Activated CD8-positive, alpha-beta memory T cell treated with anti-CD3 and anti-CD28 coated beads, Interleukin-2, amount 50 U/mL, for 1 hour (primary cell): ENCODE results near the gene NUCKS1.
"Not testable (repeated sequence)": the region's sequence is repeated elsewhere in the genome, so short reads cannot be mapped to it uniquely, and the experiment has no call there.

Experiments used
- DNase-seq: peaks from one replicate; pipeline ENCODE4 v3.0.0-alpha.2; 2020; ENCODE audit errors: extremely low read depth

The NUCKS1 gene

GRCh38 chr1:205729945-205730610 is 19.9 kb downstream of the NUCKS1 start:
- no peak for DNase-seq

GRCh38 chr1:205726619-205727125 is 23.3 kb downstream of the NUCKS1 start:
- DNase-seq: no peak

GRCh38 chr1:205725514-205725913 is 24.5 kb downstream of the NUCKS1 start:
- no peak for DNase-seq

DNA sequence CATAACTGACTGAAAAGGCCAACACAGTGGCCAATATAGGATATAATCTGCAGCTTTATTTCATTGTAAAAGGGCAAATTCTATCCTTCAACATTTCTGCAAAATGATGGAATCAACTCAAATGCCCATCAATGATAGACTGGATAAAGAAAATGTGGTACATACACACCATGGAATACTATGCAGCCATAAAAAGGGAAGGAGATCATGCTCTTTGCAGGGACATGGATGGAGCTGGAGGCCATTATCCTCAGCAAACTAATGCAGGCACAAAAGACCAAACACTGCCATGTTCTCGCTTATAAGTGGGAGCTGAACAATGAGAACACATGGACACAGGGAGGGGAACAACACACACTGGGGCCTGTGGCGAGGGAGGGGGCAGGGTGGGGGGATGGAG is 29.2 kb downstream of the NUCKS1 start:
- not testable (repeated sequence) for DNase-seq

DNA sequence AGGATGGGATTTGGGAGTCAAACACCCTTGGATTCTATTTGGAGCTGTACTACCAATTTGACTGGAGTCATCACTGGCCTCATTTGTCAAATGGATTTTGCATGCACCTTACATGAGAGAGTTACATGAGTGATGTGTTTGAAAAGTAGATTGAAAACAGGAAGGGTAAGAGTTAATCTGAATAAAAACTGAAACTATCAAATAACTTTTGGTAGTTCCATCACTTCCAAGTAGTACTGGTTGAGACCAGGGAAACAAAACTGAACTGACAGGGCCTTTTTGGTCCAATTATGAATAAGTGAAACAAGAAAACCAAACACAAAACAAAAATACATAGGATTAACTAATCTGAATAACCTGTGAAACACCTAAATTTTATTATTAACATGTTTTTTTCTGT is 30.2 kb downstream of the NUCKS1 start:
- no peak for DNase-seq

GRCh38 chr1:205719015-205719414 is 31.0 kb downstream of the NUCKS1 start:
- no peak for DNase-seq

DNA sequence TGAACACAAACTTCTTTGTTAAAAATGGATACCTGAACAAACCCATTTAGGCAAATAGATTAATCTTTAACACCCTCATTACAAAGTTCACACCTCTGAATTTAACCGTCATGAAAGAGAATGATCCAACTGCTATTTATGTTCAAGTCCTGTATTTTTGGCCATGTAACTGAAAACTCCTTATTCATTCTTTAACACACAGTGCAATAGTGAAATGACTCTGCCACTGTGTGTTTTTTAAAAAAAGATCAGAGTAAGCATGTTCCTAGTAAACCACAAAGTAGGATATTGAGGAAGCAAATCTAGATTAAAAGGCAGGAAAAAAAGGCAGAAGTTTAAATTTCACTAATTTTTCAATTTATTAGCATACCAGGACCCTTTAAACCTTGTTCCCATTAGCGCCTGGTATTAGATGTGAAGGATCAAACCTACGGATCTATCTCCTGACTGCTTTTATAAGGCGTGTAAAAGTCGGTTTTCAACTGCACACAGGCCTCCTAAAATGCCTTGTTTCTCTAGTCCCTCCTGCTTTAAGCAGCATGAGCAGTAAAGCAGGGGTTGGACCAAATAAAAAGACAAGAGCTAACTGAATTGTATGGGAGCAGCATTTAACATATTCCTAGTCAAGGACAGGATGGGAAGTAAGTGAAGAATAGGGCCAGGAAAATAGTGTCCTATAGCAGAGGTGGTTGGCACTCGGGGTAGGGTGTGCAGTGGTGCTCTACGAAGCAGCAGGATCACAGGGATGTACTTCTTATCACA is 33.4 kb downstream of the NUCKS1 start:
- DNase-seq: no peak

GRCh38 chr1:205715628-205716027 is 34.4 kb downstream of the NUCKS1 start:
- no peak for DNase-seq

- DNase-seq: no peak
Measured at GRCh38 chr1:205714906-205715246, 35.1 kb downstream of the NUCKS1 start.

- no peak for DNase-seq
Measured at GRCh38 chr1:205714190-205714905, 35.6 kb downstream of the NUCKS1 start.

- peak; percentile 55 for DNase-seq
Measured at GRCh38 chr1:205711105-205712048, 38.6 kb downstream of the NUCKS1 start.

DNA sequence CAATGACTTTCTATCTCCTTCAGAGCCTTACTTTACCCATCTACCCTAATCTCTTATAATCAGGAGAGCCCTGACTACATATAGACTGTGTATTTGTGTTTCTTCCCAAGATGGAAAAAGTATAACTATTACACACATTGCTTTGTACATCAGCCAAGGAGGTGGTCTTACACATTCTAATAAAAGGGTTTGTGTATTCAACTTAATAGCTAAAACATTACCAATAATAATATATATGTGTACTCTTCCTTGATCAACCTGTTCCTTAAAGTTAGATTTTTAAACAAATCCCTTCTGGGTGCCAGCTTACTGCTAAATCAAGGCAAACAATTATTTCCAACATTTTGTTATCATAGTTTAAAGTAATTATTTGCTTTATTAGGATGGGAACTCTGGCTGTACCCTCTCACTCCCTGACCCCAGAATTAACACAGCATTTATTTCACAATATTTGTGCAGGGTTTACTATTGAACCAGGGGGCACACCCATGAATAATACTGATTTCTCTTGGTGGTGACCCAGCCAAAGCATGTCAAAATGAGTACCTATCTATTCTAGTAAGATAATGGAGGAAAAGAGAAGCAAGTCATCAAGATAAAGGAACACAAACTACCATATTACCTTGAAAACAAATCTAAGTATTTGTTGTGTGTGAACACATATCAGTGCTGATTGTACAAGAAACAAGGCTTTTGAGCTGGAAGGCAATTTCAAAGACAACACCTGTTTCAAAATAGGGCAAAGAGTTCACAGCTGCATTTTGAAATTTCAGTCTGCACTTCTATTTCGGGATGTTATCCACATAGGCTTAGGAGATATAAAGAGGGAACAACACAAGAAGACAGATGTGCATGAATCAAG is 39.5 kb downstream of the NUCKS1 start:
- DNase-seq: no peak

DNA sequence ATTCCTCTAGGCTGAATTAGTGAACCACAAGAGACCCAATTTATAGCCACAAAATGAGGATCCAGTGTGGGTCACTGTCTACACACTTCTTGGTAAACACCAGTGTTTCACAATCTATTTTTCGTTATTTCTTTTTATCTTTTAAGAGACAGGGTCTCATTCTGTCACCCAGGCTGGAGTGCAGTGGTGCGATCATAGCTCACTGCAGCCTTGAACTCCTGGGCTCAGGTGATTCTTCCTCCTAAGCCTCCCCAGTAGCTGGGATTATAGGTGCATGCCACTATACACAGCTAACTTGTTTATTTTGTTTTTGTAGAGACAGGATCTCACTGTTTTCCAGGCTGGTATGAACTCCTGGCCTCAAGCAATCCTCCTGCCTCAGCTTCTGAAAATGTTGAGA is 40.3 kb downstream of the NUCKS1 start:
- DNase-seq: no peak

DNA sequence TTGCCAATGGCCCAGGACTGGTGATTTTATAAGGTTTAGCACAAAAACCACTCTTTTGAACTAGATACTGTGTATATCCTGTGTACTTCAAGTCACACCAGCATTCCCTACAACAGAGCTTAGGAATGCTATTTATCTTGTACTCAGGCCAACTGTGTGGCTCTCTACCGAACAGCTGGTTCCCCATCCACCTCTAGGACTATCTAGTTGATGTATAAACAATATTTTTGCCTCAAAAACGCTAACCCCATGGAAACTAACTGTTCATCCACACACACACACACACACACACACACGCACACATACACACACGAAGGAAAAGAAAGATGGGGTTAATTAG is 41.0 kb downstream of the NUCKS1 start:
- no peak for DNase-seq

DNA sequence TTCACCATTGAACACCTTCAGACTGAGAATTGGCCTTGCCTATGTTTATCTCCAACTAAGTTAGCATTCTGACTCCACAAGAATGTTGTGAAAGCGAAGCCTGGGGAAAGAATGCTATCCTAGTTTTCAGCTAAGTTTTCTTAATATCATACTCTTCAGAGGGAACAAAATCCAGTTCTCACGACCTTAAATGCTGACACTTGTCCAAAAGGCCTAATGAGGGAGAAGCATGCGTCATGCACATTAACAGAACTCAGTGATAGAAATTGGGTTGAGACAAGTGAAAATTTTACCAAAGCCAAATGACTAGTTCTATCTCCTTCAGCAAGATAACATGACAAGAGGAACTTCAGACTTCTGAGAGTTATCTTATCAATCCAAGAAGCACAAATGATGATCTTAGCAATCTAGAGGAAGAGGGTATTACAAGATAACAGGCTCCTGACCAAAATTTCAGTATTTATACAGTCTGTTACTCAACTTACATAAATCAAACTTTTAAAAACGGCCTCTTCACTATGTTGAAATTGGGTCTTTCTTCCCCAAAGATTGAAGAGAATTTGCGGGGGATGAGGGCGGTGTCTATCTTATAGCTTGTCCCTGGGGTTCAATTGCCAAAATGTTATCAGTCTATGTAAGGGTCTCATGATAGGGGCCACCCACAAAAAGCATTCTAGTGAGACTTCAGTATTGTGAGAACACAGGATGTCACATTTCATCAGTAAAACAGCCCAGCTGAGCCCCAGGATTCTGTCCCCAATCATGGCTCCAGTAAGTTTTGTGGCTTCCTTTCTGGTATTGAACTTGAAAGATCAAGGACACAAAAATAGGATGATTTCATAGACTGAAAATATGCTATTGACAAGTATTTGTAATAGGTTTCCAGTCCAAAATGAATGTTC is 43.1 kb downstream of the NUCKS1 start:
- DNase-seq: no peak

DNA sequence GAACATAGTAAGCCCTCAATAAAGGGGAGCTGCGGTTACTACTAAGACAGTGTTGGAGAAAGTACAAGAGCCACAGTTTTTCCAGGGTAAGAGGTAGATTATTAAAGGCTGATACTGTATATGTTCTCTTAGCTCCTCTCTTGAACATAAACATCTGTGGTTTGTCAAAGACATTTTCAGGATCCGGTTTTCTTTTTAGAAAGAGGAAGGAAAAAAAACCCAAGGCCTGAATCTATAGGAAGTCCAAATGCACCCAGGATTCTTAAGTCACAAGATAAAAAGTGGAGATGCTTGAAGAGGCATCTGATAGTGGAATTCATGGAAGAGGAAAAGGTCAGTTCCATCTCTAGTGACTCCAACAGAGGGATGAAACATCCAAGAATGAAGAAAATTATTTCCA is 45.1 kb downstream of the NUCKS1 start:
- DNase-seq: no peak

- DNase-seq: no peak
Measured at GRCh38 chr1:205703072-205703471, 46.9 kb downstream of the NUCKS1 start.

DNA sequence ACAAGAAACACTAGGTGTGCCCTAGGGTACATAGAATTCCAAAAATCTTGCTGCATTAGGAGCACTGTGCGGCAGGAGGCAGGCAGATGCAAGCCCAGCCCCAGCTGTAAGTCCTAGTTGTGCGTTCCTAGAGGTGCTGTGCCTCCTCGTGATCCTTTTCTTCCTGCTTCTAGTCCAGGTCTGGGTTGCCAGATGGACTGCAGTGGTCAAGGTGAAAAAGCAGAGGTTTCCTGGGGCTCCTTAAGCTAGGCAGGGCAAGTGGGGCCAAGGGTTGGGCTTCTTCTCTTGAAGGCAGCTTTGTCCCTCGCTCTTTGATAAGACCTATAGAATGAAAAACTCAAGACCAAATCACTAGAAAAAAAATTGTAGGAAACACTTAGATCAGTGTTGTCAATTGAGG is 48.1 kb downstream of the NUCKS1 start:
- no peak for DNase-seq

GRCh38 chr1:205701420-205701819 is 48.6 kb downstream of the NUCKS1 start:
- DNase-seq: no peak
